HG03565 (cell line): ENCODE measurements around the gene AP3S1.

ENCODE experiments used
- ATAC-seq: cut with Tn5 transposase; IDR thresholded peaks from one replicate; pipeline ENCODE4 v1.9.1; 2021; ENCODE audit warnings: mild to moderate bottlenecking, moderate library complexity; ENCODE audit not compliant: unreplicated experiment

Gene AP3S1

DNA sequence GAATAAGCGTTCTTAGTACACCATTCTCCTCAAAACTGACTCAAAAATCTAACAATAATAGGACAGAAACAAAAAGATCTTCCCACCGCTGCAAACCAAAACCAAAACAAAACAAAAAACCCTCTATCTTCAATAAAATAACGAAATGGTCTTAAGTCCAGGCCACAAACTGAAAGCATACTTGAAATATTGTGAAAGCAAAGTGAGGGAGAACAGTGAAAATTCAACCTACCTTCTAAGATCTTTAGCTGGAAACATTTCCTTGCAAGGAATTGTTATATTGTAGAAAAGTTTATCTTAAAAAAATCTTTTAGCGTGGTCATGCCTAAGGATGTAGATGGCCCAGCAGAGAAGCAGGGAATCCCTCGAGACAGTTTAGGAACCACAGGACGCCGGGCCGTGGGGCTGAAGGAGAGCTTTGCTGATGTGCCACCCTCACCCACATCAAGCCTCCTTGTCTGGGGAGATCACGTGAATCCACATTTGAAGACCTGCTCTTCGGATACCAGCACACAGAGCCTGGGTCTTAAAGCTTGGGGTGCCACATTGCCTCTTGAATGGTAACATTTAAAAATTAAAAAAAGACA lies 92.7 kb downstream of the AP3S1 start:
- no peak for ATAC-seq

DNA sequence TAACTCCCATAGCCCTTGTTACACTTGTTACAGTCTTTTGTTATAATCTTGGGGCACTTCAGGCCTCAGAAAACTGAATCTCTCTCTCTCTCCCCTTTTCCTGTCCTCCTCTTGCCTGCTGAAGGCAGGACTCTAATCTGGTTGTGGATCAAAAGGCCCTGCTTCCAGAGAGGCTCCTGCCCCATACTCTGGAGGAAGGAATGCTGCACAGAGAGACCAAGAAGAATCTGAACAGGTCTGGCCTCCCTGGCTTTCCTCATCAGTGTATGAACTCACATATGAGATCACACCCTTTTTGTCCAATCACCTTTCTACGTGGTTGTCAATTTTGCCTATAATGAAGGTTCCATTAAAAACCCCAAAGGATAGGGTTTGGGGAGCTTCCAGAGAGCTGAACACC lies 94.3 kb downstream of the AP3S1 start:
- no peak for ATAC-seq

GRCh38 chr5:115939059-115939458 lies 97.3 kb downstream of the AP3S1 start:
- ATAC-seq: no peak

DNA sequence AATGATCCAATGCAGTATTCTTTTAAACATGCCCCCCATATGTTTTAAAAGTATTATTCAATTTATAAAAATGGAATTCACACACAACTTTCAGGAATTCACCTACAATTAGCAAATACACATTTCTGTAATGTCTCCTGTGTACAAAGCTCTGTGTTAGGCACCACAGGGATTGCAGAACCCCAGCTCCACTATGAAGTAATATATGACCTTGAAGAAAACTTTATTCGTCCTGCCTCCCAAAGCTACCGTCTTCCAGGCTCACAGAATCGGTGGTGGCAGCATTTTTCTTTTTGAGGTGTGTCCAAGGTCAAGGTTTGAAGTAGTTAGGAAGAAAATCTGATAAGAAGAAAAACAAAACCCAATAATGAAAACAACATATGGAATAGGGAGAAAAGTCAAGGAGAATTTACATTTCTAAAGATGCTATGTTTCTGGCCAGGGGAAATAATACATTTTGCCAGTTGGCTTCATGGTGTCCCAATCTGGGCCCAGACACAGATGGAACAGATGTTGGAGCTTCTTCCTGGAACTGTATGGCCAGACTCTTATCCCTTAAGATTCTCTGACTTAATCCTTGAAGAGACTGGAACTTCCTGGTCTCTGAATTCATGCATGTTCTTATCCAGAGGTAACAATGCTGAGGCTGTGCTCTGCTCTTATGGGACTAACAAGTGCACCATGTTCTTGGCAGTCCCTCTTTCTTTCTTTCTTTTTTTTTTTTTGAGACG lies 98.5 kb downstream of the AP3S1 start:
- ATAC-seq: no peak

DNA sequence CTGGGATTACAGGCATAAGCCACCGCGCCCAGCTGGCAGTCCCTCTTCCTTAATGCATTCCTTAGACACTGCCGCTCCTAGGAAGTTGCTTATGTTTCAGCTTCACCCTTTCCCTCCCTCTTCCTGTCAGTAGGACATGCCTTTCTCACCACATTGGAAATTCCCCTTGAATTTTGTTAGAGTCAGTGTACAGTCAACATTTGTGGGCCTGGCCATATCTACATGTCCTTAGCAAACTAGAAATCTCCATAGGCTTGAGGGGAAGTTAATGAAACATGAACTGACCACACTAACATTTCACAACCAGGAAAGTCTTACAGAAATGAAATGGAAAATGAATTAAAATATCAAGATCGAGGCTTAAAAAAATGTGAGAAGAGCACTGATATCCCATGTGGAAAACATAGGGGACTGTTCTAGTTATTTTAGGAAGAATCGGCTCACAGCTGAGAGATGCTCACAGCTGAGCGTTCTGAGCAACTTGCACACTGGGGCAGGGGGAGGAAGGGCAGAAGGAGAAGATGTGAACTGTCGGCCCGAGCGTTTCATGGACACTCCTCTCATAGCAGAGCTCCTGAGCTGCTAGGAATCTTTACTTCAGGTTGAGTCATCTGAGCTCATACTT lies 99.4 kb downstream of the AP3S1 start:
- no peak for ATAC-seq

DNA sequence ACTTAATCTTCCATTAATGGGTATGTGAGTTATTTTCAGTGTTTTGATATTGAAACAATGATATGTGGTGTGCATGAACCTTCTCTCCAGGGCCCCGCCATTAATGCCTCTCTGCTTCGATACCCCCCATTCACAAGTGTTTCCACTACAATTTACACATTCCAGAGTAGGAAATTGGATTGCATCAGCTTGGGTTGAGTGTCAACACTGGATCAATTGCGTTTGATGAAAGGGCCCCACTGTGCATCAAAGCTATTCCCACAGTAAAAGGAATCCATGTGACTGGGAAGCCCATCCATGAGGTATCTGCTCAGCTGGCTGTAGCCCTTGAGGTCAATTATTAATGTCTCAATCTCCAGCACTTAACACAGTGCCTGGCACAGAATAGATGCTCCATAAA lies 102.8 kb downstream of the AP3S1 start:
- ATAC-seq: no peak

- no peak for ATAC-seq
These were observed 104.9 kb downstream of the AP3S1 start for GRCh38 chr5:115946655-115947054.

GRCh38 chr5:115947260-115947659 lies 105.5 kb downstream of the AP3S1 start:
- ATAC-seq: no peak

- ATAC-seq: no peak
These were observed 106.4 kb downstream of the AP3S1 start for GRCh38 chr5:115948091-115948534.

- ATAC-seq: no peak
These were observed 107.4 kb downstream of the AP3S1 start for GRCh38 chr5:115949096-115949495.

GRCh38 chr5:115952588-115952987 lies 110.9 kb downstream of the AP3S1 start:
- ATAC-seq: no peak

GRCh38 chr5:115954144-115954543 lies 112.4 kb downstream of the AP3S1 start:
- no peak for ATAC-seq

DNA sequence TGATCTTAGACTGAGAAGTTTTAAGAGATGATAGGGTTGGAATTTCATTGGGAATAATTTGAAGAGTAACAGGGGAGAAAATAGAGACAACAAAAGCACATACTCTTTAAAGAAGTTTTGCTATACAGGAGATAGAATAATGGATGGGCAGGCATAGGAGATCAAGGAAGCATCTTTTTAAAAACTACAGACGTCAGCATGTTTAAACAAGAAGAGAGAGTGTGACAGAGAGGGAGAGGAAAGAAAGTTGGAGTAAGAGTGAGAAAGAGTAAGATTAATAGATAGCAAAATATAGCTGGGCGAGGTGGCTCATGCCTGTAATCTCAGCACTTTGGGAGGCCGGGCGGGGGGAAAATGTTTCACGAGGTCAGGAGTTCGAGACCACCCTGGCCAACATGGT lies 115.2 kb downstream of the AP3S1 start:
- ATAC-seq: no peak

DNA sequence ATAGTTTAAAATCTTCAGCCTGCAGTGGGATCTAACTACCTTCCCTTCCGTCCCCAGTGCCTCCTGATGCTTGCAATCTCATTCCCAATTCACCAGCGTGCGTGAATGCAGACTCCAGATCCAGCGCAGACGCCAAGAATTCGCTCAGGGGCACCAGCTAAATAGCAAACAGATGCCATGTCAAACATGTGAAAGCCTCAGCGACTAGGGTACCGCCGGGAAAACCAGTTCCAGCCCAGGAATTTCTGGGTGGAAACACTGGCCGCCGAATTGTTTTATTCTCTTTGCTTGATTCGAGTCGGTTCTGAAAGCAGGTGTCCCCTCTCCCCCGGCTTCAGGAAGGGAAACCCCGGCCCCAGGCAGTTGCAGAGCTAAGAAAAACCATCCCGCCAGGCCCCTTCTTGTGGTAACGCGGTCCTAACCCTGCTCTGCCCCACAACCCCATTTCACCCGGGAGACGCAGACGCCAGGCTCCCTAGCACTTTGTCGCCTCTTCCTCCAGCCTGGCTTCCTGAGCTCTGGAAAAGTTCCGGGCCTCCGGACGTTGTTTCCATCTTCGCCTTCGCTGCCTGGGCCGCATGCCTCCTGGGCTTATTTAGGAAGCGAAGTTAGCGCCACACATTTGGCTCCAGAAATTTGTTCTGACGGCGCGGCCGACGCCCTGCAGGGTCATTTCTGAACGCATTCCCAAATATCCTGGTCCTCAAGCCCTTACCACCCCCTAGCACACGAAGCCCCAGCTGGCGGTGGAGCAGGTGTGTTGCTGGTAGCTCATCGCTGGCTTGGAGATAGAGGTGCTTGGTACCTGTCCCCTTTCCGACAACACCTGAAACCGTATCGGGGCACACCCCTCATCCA lies 119.9 kb downstream of the AP3S1 start:
- ATAC-seq: no peak

GRCh38 chr5:115962239-115962564 lies 120.5 kb downstream of the AP3S1 start, which contains the start of gene LVRN:
LVRN (plus strand) TSS chr5:115962475; CDS start chr5:115962618, 143 bp downstream.
- ATAC-seq: no peak

- no peak for ATAC-seq
These were observed 121.0 kb downstream of the AP3S1 start for GRCh38 chr5:115962565-115963402.

GRCh38 chr5:115963566-115963965 lies 121.8 kb downstream of the AP3S1 start:
- no peak for ATAC-seq
